Vagina (tissue), 2 donors: ENCODE data around the gene SCN5A. TPM values are rescaled to one million over a fixed set of nuclear protein-coding genes. Genes with fewer than 3 reads are reported as not detected.

Experiments used
- DNase-seq, 2 donors: peaks; one replicate each; pipeline ENCODE4 v3.0.0-alpha.2; 2017; ENCODE audit errors: extremely low spot score in 2 of 2
- H3K27ac ChIP-seq: fragments of 200-600 bp; sonication (generic); one replicate; pipeline ENCODE4 v1.5.1; 2019
- H3K27me3 ChIP-seq: fragments of 200-600 bp; sonication (generic); one replicate; pipeline ENCODE4 v1.5.1; 2019
- H3K36me3 ChIP-seq, 2 donors: fragments of 200-600 bp; sonication (generic); one replicate each; pipeline ENCODE4 v1.5.1; 2017 to 2019
- H3K4me1 ChIP-seq: fragments of 200-600 bp; sonication (generic); one replicate; pipeline ENCODE4 v1.5.1; 2019
- H3K4me3 ChIP-seq, 2 donors: fragments of 200-600 bp; sonication (generic); 1 replicate in 1 of 2; 2 replicates in 1 of 2; pipeline ENCODE4 v1.5.1; 2016 to 2019
- H3K9me3 ChIP-seq: fragments of 200-600 bp; sonication (generic); one replicate; pipeline ENCODE4 v1.5.1; 2019
- CTCF ChIP-seq, 3 experiments: fragments of 450-650 bp in 2 of 3; fragments of 200-600 bp in 1 of 3; sonication (generic) in 1 of 3; IDR thresholded peaks; one replicate each; pipeline ENCODE4 v1.5.1; 2017 to 2019; ENCODE audit warnings: antibody characterized with exemption in 3 of 3, mild to moderate bottlenecking in 2 of 3, moderate library complexity in 2 of 3
- POLR2A ChIP-seq, 2 donors: fragments of 450-650 bp; IDR thresholded peaks; one replicate each; pipeline ENCODE4 v1.6.1; 2017; ENCODE audit warnings: antibody characterized with exemption in 2 of 2, mild to moderate bottlenecking in 2 of 2, moderate library complexity in 2 of 2
- POLR2AphosphoS5 ChIP-seq, 2 donors: sonication (generic); formaldehyde crosslinking; IDR thresholded peaks; one replicate each; pipeline ENCODE4 v1.9.0; 2017; ENCODE audit warnings: antibody characterized with exemption in 2 of 2, mild to moderate bottlenecking in 2 of 2, low read depth in 1 of 2; ENCODE audit not compliant: insufficient read depth in 1 of 2
- intact Hi-C: fragments of 100-400 bp; cut with DNase I; formaldehyde crosslinking; loops from one replicate; pipeline ENCODE4 v1.15.1; 2023
- total RNA-seq: library from RNA; depleted of rRNA; stranded (reverse); fragments of >200 nt; gene quantifications from one replicate; pipeline ENCODE4 v1.2.3, GENCODE V29; 2016

SCN5A gene
- 9.3 TPM for total RNA-seq

GRCh38 chr3:38649500-38650247 lies at the start of gene SCN5A:
SCN5A (minus strand) TSS chr3:38649687; CDS start chr3:38633307, 16,380 bp downstream.
- Histone ChIP-seq H3K4me3 (peak within 1 kb of the TSS; percentile 60 to 93), H3K9me3 (no peaks in the 10 kb centered on the region), H3K27ac (peak within 1 kb of the TSS; percentile 25), H3K4me1 (peaks cover 4% of the 10 kb centered on the region), H3K36me3 (no peaks in the 10 kb centered on the region), H3K27me3 (no peaks in the 10 kb centered on the region)
- TF ChIP-seq POLR2AphosphoS5 (IDR thresholded peaks at IDR 0.05; ENCODE audit: insufficient read depth in 1 of 2, low read depth in 1 of 2) (no peak), CTCF (IDR thresholded peaks at IDR 0.05) (no peak), POLR2A (IDR thresholded peaks at IDR 0.05) (no peak)
- intact Hi-C loops = loop anchor here (10.0 kb wide), 1 partner anchor 115 kb away; no protein-coding TSS in a partner anchor
- peak in 1 of 2 donors; percentile 83 for DNase-seq

- TF ChIP-seq CTCF (IDR thresholded peaks at IDR 0.05) (no peak), POLR2AphosphoS5 (IDR thresholded peaks at IDR 0.05; ENCODE audit: insufficient read depth in 1 of 2, low read depth in 1 of 2) (no peak), POLR2A (IDR thresholded peaks at IDR 0.05) (no peak)
- Histone ChIP-seq H3K4me1 (no peaks in the 10 kb centered on the region), H3K36me3 (no peaks in the 10 kb centered on the region), H3K27ac (no peak overlapping the region), H3K27me3 (no peaks in the 10 kb centered on the region), H3K4me3 (no peak overlapping the region), H3K9me3 (no peaks in the 10 kb centered on the region)
- intact Hi-C loops = loop anchor here (1.0 kb wide), 1 partner anchor 7 kb away; no protein-coding TSS in a partner anchor
- peak; percentile 7 to 56 for DNase-seq
Observed at GRCh38 chr3:38698760-38699159, 49.3 kb upstream of the SCN5A start.

GRCh38 chr3:38698061-38698460 lies 48.6 kb upstream of the SCN5A start:
- Histone ChIP-seq H3K27me3 (no peaks in the 10 kb centered on the region), H3K36me3 (no peaks in the 10 kb centered on the region), H3K4me3 (no peak overlapping the region), H3K27ac (no peak overlapping the region), H3K9me3 (no peaks in the 10 kb centered on the region), H3K4me1 (no peaks in the 10 kb centered on the region)
- TF ChIP-seq POLR2A (IDR thresholded peaks at IDR 0.05) (no peak), CTCF (IDR thresholded peaks at IDR 0.05) (no peak), POLR2AphosphoS5 (IDR thresholded peaks at IDR 0.05; ENCODE audit: insufficient read depth in 1 of 2, low read depth in 1 of 2) (no peak)
- peak; percentile 42 to 84 for DNase-seq
- intact Hi-C loops = no loop called here

GRCh38 chr3:38696034-38696433 lies 46.5 kb upstream of the SCN5A start:
- Histone ChIP-seq H3K36me3 (no peaks in the 10 kb centered on the region), H3K27ac (no peak overlapping the region), H3K4me1 (no peaks in the 10 kb centered on the region), H3K4me3 (no peak overlapping the region), H3K9me3 (no peaks in the 10 kb centered on the region), H3K27me3 (no peaks in the 10 kb centered on the region)
- TF ChIP-seq POLR2A (IDR thresholded peaks at IDR 0.05) (no peak), POLR2AphosphoS5 (IDR thresholded peaks at IDR 0.05; ENCODE audit: insufficient read depth in 1 of 2, low read depth in 1 of 2) (no peak), CTCF (IDR thresholded peaks at IDR 0.05) (no peak)
- intact Hi-C loops = no loop called here
- no peak for DNase-seq

GRCh38 chr3:38690185-38690584 lies 40.7 kb upstream of the SCN5A start:
- no peaks in the 10 kb centered on the region for H3K4me1 ChIP-seq
- intact Hi-C loops = no loop called here
- H3K36me3 ChIP-seq = no peaks in the 10 kb centered on the region
- DNase-seq = no peak
- no peak for TF ChIP-seq POLR2AphosphoS5 (IDR thresholded peaks at IDR 0.05; ENCODE audit: insufficient read depth in 1 of 2, low read depth in 1 of 2)
- no peak for TF ChIP-seq CTCF (IDR thresholded peaks at IDR 0.05)
- no peak for TF ChIP-seq POLR2A (IDR thresholded peaks at IDR 0.05)
- H3K4me3 ChIP-seq = no peak overlapping the region
- no peaks in the 10 kb centered on the region for H3K27me3 ChIP-seq
- no peaks in the 10 kb centered on the region for H3K9me3 ChIP-seq
- no peak overlapping the region for H3K27ac ChIP-seq
